Liver (tissue), 9 donors: ENCODE measurements around the gene SLC7A4. TPM values are rescaled to one million over a fixed set of nuclear protein-coding genes. Genes with fewer than 3 reads are reported as not detected.

ENCODE experiments used
- DNase-seq: peaks from one replicate; pipeline ENCODE4 v3.0.0-alpha.2; 2017; ENCODE audit warnings: low spot score
- H3K27ac ChIP-seq, 2 donors: one replicate each; pipeline ENCODE4 v1.7.0; 2013; ENCODE audit warnings: inconsistent platforms in 2 of 2, low read length in 2 of 2, control low read depth in 1 of 2, low read depth in 1 of 2, mild to moderate bottlenecking in 1 of 2
- H3K27me3 ChIP-seq, 4 donors: one replicate each; pipeline versions ENCODE4 v1.6.1 to v1.7.0; 2013; ENCODE audit warnings: low read length in 3 of 4, inconsistent platforms in 1 of 4, mild to moderate bottlenecking in 1 of 4, moderate library complexity in 1 of 4; ENCODE audit not compliant: control insufficient read depth in 4 of 4, insufficient read depth in 4 of 4
- H3K36me3 ChIP-seq, 4 donors: one replicate each; pipeline versions ENCODE4 v1.6.1 to v1.7.0; 2013; ENCODE audit warnings: low read length in 3 of 4, mild to moderate bottlenecking in 3 of 4, low read depth in 1 of 4, moderate library complexity in 1 of 4; ENCODE audit not compliant: control insufficient read depth in 4 of 4, insufficient read depth in 3 of 4
- H3K4me1 ChIP-seq, 4 donors: one replicate each; pipeline versions ENCODE4 v1.6.1 to v1.7.0; 2013; ENCODE audit warnings: low read length in 3 of 4, mild to moderate bottlenecking in 3 of 4, moderate library complexity in 1 of 4; ENCODE audit not compliant: control insufficient read depth in 4 of 4, insufficient read depth in 4 of 4
- H3K4me3 ChIP-seq, 3 donors: one replicate each; pipeline versions ENCODE4 v1.6.1 to v1.7.0; 2013; ENCODE audit warnings: low read length in 3 of 3, control low read depth in 1 of 3, low read depth in 1 of 3, mild to moderate bottlenecking in 1 of 3
- H3K9ac ChIP-seq, 2 donors: one replicate each; pipeline ENCODE4 v1.7.0; 2013; ENCODE audit warnings: low read length in 2 of 2, mild to moderate bottlenecking in 2 of 2, moderate library complexity in 2 of 2, control low read depth in 1 of 2, low read depth in 1 of 2
- H3K9me3 ChIP-seq, 4 donors: one replicate each; pipeline versions ENCODE4 v1.6.1 to v1.7.0; 2013; ENCODE audit warnings: low read length in 3 of 4; ENCODE audit not compliant: control insufficient read depth in 4 of 4
- ATF3 ChIP-seq: IDR thresholded peaks from 2 replicates; pipeline ENCODE4 v1.6.1; 2016; ENCODE audit warnings: antibody characterized with exemption
- CTCF ChIP-seq: fragments of 150-350 bp; IDR thresholded peaks from 2 replicates; pipeline ENCODE4 v1.5.1; 2017; ENCODE audit warnings: improper control_type of control experiment, low read depth, low read length; ENCODE audit not compliant: missing input control
- EGR1 ChIP-seq, 2 donors: IDR thresholded peaks; 2 replicates each; pipeline ENCODE4 v1.6.1; 2016 to 2018; ENCODE audit warnings: antibody characterized with exemption in 2 of 2, low read depth in 2 of 2
- FOXA1 ChIP-seq: IDR thresholded peaks from 2 replicates; pipeline ENCODE4 v1.6.1; 2016; ENCODE audit warnings: antibody characterized with exemption
- NR2F2 ChIP-seq: IDR thresholded peaks from 2 replicates; pipeline ENCODE4 v1.6.1; 2016; ENCODE audit warnings: antibody characterized with exemption
- REST ChIP-seq: IDR thresholded peaks from 2 replicates; pipeline ENCODE4 v1.6.1; 2016; ENCODE audit warnings: antibody characterized with exemption, mild to moderate bottlenecking
- RXRA ChIP-seq, 2 donors: IDR thresholded peaks; 2 replicates each; pipeline ENCODE4 v1.6.1; 2017 to 2018; ENCODE audit warnings: antibody characterized with exemption in 2 of 2, mild to moderate bottlenecking in 1 of 2
- SP1 ChIP-seq: IDR thresholded peaks from 2 replicates; pipeline ENCODE4 v1.6.1; 2018; ENCODE audit warnings: antibody characterized with exemption, mild to moderate bottlenecking
- TAF1 ChIP-seq: conservative IDR thresholded peaks from 2 replicates; pipeline ENCODE4 v1.6.1; 2016; ENCODE audit warnings: antibody characterized with exemption, mild to moderate bottlenecking
- WGBS: extraction: QIAGEN DNeasy Blood & Tissue Kit; methylation state at CpG from one replicate; pipeline ENCODE4 v1.1.7; 2013; 5-methylcytosine and 5-hydroxymethylcytosine counted together
- polyA plus RNA-seq, 2 donors: library from polyadenylated mRNA; stranded (reverse) in 1 of 2; unstranded in 1 of 2; fragments of 200-250 nt in 1 of 2; fragments of >200 nt in 1 of 2; fragmentation: Nextera tagmentation in 1 of 2; extraction: Ambion mirVana in 1 of 2; gene quantifications; one replicate each; pipeline versions ENCODE4 v1.2.1 to v1.2.3, GENCODE V29; 2013 to 2015
- total RNA-seq, 2 donors: library from RNA; depleted of rRNA; stranded (reverse); fragments of >200 nt; gene quantifications; one replicate each; pipeline ENCODE4 v1.2.3, GENCODE V29; 2014
- donor health status: healthy.
- donor health status: healthy.
- donor health status: healthy.
- donor health status: healthy.
- donor health status: healthy.

The SLC7A4 gene
- total and polyA plus RNA-seq, 4 donors, result 0.11 to 0.67 (median 0.33) TPM

GRCh38 chr22:20992056-20992442, 40.3 kb downstream of the SLC7A4 start:
- 96% methylated on average over 7 of the region's 7 CpGs for WGBS
- H3K27ac ChIP-seq, result no peak overlapping the region
- peaks cover 8 to 48% (median 15%) of the 10 kb centered on the region in 4 donors for H3K36me3 ChIP-seq
- DNase-seq, result no peak
- TF ChIP-seq TAF1 (no peak), ATF3 (no peak), RXRA (IDR thresholded peaks at IDR 0.05) (no peak), EGR1 (IDR thresholded peaks at IDR 0.05; ENCODE audit: low read depth in 2 of 2) (no peak), NR2F2 (no peak)
- H3K27me3 ChIP-seq, result no peaks in the 10 kb centered on the region
- no peak overlapping the region for H3K4me3 ChIP-seq
- no peaks in the 10 kb centered on the region for H3K4me1 ChIP-seq
- no peaks in the 10 kb centered on the region for H3K9me3 ChIP-seq
- no peak overlapping the region for H3K9ac ChIP-seq

GRCh38 chr22:20991252-20992055, 40.9 kb downstream of the SLC7A4 start:
- no peaks in the 10 kb centered on the region for H3K9me3 ChIP-seq
- no peak overlapping the region for H3K27ac ChIP-seq
- H3K27me3 ChIP-seq, result no peaks in the 10 kb centered on the region
- DNase-seq, result no peak
- peaks cover 8 to 46% (median 14%) of the 10 kb centered on the region in 4 donors for H3K36me3 ChIP-seq
- WGBS, result 97% methylated on average over 24 of the region's 24 CpGs
- H3K4me3 ChIP-seq, result no peak overlapping the region
- no peaks in the 10 kb centered on the region for H3K4me1 ChIP-seq
- H3K9ac ChIP-seq, result no peak overlapping the region
- TF ChIP-seq CTCF (no peak), REST (no peak), NR2F2 (no peak), EGR1 (IDR thresholded peaks at IDR 0.05; ENCODE audit: low read depth in 2 of 2) (no peak), FOXA1 (no peak), SP1 (no peak)
